ENCODE data around the gene AFF2. TPM values are rescaled to one million over a fixed set of nuclear protein-coding genes. Genes with fewer than 3 reads are reported as not detected.

The AFF2 gene
- total RNA-seq, 1 donor from 2014 or later = 0.06 TPM

GRCh38 chrX:148534291-148534690 is 33.9 kb downstream of the AFF2 start:
- TF ChIP-seq CTCF (conservative IDR thresholded peaks at IDR 0.05; ENCODE audit: low read depth, low read length) = no peak
- no peak overlapping the region for H3K4me3 ChIP-seq (ENCODE audit: low read depth, low read length)
- no peak for DNase-seq (ENCODE audit: low read depth)

- no peak for DNase-seq (ENCODE audit: low read depth)
Measured at GRCh38 chrX:148535639-148536038, 35.2 kb downstream of the AFF2 start.

GRCh38 chrX:148536961-148537360 is 36.5 kb downstream of the AFF2 start:
- no peak for TF ChIP-seq CTCF (conservative IDR thresholded peaks at IDR 0.05; ENCODE audit: low read depth, low read length)
- DNase-seq (ENCODE audit: low read depth) = no peak
- no peak overlapping the region for H3K4me3 ChIP-seq (ENCODE audit: low read depth, low read length)

More at GRCh38 chrX:148535639-148536038, 35.2 kb downstream of the AFF2 start:
- H3K4me3 ChIP-seq (ENCODE audit: low read depth, low read length) = no peak overlapping the region
- TF ChIP-seq CTCF (conservative IDR thresholded peaks at IDR 0.05; ENCODE audit: low read depth, low read length) = no peak

GRCh38 chrX:148537556-148538182 is 37.3 kb downstream of the AFF2 start:
- no peak for DNase-seq (ENCODE audit: low read depth)
- no peak for TF ChIP-seq CTCF (conservative IDR thresholded peaks at IDR 0.05; ENCODE audit: low read depth, low read length)
- H3K4me3 ChIP-seq (ENCODE audit: low read depth, low read length) = no peak overlapping the region

DNA sequence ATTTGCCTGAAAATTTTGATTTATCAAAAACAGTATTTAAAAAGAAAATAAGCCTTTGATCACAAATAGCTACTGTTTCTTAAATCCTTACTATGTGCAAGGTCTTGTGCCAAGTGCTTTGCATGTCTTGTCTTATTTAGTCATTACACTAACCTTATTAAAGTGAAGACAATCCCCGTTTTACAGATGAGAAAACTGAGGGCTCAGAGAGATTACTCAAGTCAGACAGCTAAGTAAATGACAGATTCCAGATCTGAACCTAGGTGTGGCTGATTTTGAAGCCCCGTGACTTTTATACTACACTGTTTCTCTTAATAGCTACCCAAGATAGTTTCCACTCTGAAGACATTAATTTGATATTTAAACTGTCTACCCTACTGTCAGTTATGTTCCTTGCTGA is 38.2 kb downstream of the AFF2 start:
- TF ChIP-seq CTCF (conservative IDR thresholded peaks at IDR 0.05; ENCODE audit: low read depth, low read length) = no peak
- no peak overlapping the region for H3K4me3 ChIP-seq (ENCODE audit: low read depth, low read length)
- no peak for DNase-seq (ENCODE audit: low read depth)

DNA sequence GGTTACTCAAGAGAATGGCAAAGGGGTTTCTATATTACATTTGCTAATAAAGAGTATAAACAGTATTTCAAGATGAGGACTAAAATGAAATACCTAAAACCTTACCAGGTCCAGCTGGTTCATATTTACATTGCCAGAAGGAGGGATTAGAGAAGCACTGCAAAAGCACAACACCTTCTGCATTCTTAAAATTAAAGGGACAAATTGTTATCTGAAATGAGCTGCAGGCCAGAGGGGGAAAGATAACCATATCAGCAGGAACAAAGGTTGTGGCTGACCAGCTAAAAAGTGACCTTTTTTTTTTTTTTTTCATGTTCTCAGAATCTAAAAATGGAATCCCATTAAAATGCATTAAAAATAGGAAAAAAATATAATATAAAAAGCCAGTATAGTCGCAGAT is 39.7 kb downstream of the AFF2 start:
- TF ChIP-seq CTCF (conservative IDR thresholded peaks at IDR 0.05; ENCODE audit: low read depth, low read length) = no peak
- DNase-seq (ENCODE audit: low read depth) = no peak
- H3K4me3 ChIP-seq (ENCODE audit: low read depth, low read length) = no peak overlapping the region

Measured in epithelial cell of proximal tubule (primary cell).